ENCODE measurements around the gene IRX3. TPM values are rescaled to one million over a fixed set of nuclear protein-coding genes. Genes with fewer than 3 reads are reported as not detected.

The IRX3 gene
- total RNA-seq, 4 donors from 2014 or later = 0.97 to 15.0 (median 3.5) TPM

- Histone ChIP-seq H3K27me3 (no peaks in the 10 kb centered on the region), H3K36me3 (no peaks in the 10 kb centered on the region), H3K9me3 (no peaks in the 10 kb centered on the region), H3K27ac (no peak overlapping the region), H3K4me3 (no peak overlapping the region), H3K4me1 (no peaks in the 10 kb centered on the region)
- TF ChIP-seq POLR2A (IDR thresholded peaks at IDR 0.05) (no peak), CTCF (IDR thresholded peaks at IDR 0.05) (no peak)
- DNase-seq = no peak
- intact Hi-C loops (cut with DNase I; ENCODE audit: low total_unique reads) = no loop called here
Measured at GRCh38 chr16:54241525-54241924, 45.1 kb downstream of the IRX3 start.

GRCh38 chr16:54240271-54241129 is 46.1 kb downstream of the IRX3 start:
- Histone ChIP-seq H3K9me3 (no peaks in the 10 kb centered on the region), H3K4me3 (no peak overlapping the region), H3K27ac (peak overlapping the region in 1 of 2 donors; percentile 34), H3K27me3 (no peaks in the 10 kb centered on the region), H3K36me3 (no peaks in the 10 kb centered on the region), H3K4me1 (no peaks in the 10 kb centered on the region)
- intact Hi-C loops (cut with DNase I; ENCODE audit: low total_unique reads) = no loop called here
- DNase-seq = no peak
- TF ChIP-seq CTCF (IDR thresholded peaks at IDR 0.05) (no peak), POLR2A (IDR thresholded peaks at IDR 0.05) (no peak)

GRCh38 chr16:54239456-54239855 is 47.1 kb downstream of the IRX3 start:
- no peaks in the 10 kb centered on the region for H3K27me3 ChIP-seq
- H3K36me3 ChIP-seq = no peaks in the 10 kb centered on the region
- no peak overlapping the region for H3K4me3 ChIP-seq
- H3K9me3 ChIP-seq = no peaks in the 10 kb centered on the region
- TF ChIP-seq POLR2A (IDR thresholded peaks at IDR 0.05) = no peak
- TF ChIP-seq CTCF (IDR thresholded peaks at IDR 0.05) = no peak
- peak overlapping the region in 1 of 2 donors; percentile 34 for H3K27ac ChIP-seq
- no peaks in the 10 kb centered on the region for H3K4me1 ChIP-seq
- intact Hi-C loops (cut with DNase I; ENCODE audit: low total_unique reads) = no loop called here
- DNase-seq = no peak

- Histone ChIP-seq H3K27ac (no peak overlapping the region), H3K27me3 (no peaks in the 10 kb centered on the region), H3K36me3 (no peaks in the 10 kb centered on the region), H3K9me3 (no peaks in the 10 kb centered on the region), H3K4me1 (no peaks in the 10 kb centered on the region), H3K4me3 (no peak overlapping the region)
- no peak for DNase-seq
- intact Hi-C loops (cut with DNase I; ENCODE audit: low total_unique reads) = no loop called here
- no peak for TF ChIP-seq CTCF (IDR thresholded peaks at IDR 0.05)
- TF ChIP-seq POLR2A (IDR thresholded peaks at IDR 0.05) = no peak
Measured at GRCh38 chr16:54236773-54237172, 49.8 kb downstream of the IRX3 start.

GRCh38 chr16:54233615-54234014 is 53.0 kb downstream of the IRX3 start:
- no peak for DNase-seq
- H3K9me3 ChIP-seq = no peaks in the 10 kb centered on the region
- H3K4me3 ChIP-seq = no peak overlapping the region
- no peaks in the 10 kb centered on the region for H3K36me3 ChIP-seq
- H3K27me3 ChIP-seq = no peaks in the 10 kb centered on the region
- H3K27ac ChIP-seq = no peak overlapping the region
- no peaks in the 10 kb centered on the region for H3K4me1 ChIP-seq
- no peak for TF ChIP-seq CTCF (IDR thresholded peaks at IDR 0.05)
- intact Hi-C loops (cut with DNase I; ENCODE audit: low total_unique reads) = no loop called here
